Effector CD8-positive, alpha-beta T cell (primary cell): ENCODE measurements around the gene ZNF814.
A peak's percentile ranks its signal among the peaks of the same experiment; 100 is the strongest.
"Not testable (repeated sequence)": the region's sequence is repeated elsewhere in the genome, so short reads cannot be mapped to it uniquely, and the experiment has no call there.

ENCODE experiments used
- DNase-seq: peaks from one replicate; lab custom pipeline; 2025; lab: John Stamatoyannopoulos, UW

The ZNF814 gene

GRCh38 chr19:57816652-57817051 lies 72.2 kb downstream of the ZNF814 start:
- DNase-seq, result no peak

DNA sequence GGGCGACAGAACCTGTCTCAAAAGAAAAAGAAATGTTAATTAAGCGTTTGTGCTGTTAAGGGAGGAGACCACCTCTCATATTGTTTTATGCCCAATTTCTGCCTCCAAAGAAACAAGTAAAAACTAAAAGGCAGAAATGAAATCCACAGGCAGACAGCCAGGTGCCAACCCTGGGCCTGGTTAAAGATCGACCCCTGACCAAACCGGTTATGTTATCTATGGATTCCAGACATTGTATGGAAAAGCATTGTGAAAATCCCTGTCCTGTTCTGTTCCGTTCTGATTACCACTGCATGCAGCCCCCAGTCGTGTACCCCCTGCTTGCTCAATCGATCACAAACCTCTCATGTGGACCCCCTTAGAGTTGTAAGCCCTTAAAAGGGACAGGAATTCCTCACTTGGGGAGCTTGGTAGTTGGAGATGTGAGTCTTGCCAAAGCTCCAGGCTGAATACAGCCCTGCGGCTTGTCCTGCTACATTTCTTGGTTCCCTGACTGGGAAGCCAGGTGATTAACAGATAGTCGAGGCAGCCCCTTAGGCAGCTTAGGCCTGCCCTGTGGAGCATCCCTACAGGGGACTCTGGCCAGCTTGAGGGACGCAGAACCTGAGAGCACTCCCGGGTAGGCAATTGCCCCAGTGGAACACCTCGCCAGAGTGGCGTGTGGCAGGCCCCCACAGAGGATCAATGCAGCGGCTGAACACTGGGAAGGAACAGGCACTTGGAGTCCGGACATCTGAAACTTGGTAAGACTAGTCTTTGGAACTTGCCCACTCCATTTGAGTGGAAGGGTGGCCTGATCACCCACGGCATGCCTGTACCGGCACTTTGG lies 73.4 kb downstream of the ZNF814 start:
- DNase-seq, result no peak

GRCh38 chr19:57814505-57815246 lies 74.2 kb downstream of the ZNF814 start, which contains the start of gene ZNF552:
Gene ZNF552 (minus strand): TSS chr19:57814913. CDS start chr19:57814743, 170 bp downstream.
- DNase-seq, result peak; percentile 69

- DNase-seq, result no peak
Observed at GRCh38 chr19:57813919-57814504, 74.8 kb downstream of the ZNF814 start.

GRCh38 chr19:57812975-57813820 lies 75.6 kb downstream of the ZNF814 start:
- DNase-seq, result not testable (repeated sequence)

- no peak for DNase-seq
Observed at GRCh38 chr19:57812226-57812625, 76.6 kb downstream of the ZNF814 start.

- not testable (repeated sequence) for DNase-seq
Observed at GRCh38 chr19:57810410-57811295, 78.2 kb downstream of the ZNF814 start.

GRCh38 chr19:57807541-57807940 lies 81.3 kb downstream of the ZNF814 start:
- DNase-seq, result no peak

DNA sequence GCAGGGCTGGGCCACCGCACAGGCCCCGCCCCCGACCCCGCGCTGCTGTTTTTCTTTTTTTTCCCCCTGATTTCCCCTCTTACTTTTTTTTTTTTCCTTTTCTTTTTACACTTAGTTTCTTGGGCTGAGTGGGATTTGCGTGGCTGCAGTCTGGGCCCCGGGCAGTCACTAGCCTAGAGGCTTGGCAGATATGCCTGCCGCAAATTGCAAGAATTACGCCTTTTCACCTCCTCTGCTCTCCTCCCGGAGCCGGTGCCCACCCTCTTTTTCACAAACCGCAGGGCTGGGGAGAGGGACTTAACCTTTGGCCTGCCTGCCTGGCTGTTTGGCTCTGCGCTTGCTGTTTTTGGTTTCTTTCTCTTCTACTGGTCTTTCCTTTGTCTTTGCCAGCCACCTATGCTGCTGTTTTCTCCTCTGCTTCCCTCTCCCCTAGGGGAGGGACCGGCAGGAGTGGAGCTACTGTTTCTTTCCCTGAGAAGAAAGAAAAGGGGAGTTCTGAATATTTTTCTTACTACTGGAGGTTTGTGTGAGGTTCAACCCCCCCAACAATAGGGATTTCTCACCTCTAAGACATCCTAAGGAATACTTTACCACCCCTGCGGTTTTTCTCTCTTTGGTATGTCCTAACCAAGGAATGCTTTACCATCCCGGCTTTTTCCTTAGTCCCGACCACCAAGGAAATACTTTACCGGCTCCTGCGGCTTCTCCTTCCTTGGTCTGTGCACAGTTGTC lies 85.1 kb downstream of the ZNF814 start:
- no peak for DNase-seq

- no peak for DNase-seq
Observed at GRCh38 chr19:57803265-57803593, 85.6 kb downstream of the ZNF814 start.

- no peak for DNase-seq
Observed at GRCh38 chr19:57802269-57802668, 86.6 kb downstream of the ZNF814 start.

- DNase-seq, result no peak
Observed at GRCh38 chr19:57800696-57801095, 88.1 kb downstream of the ZNF814 start.
